T-cell (primary cell): ENCODE results near the gene HPS1. TPM values are rescaled to one million over a fixed set of nuclear protein-coding genes. Genes with fewer than 3 reads are reported as not detected.

Experiments
- ATAC-seq, 4 experiments: fragments of 200-7000 bp in 3 of 4; fragments of 150-1000 bp in 1 of 4; cut with Tn5 transposase; replicated peaks in 1 of 4; 1 replicate in 3 of 4; 2 replicates in 1 of 4; pipeline ENCODE4 v1.10.0; 2021; ENCODE audit warnings: moderate library complexity in 3 of 4, mild to moderate bottlenecking in 2 of 4, moderate number of reproducible peaks in 1 of 4
- CTCF ChIA-PET, 2 donors: fragments of 300-600 bp; sonication (Branson Sonifier 250); formaldehyde crosslinking; loops; one replicate each; lab custom pipeline; 2022; ENCODE audit warnings: antibody characterized with exemption in 2 of 2; lab: Charles Lee
- POLR2A ChIA-PET, 2 donors: fragments of 300-600 bp; sonication (Branson Sonifier 250); formaldehyde crosslinking; loops; one replicate each; lab custom pipeline; 2022; ENCODE audit warnings: antibody characterized with exemption in 2 of 2; lab: Charles Lee
- DNase-seq, 35 experiments: peaks; one replicate each; pipeline versions ENCODE4 v3.0.0 to v3.0.0-alpha.2; 2013 to 2023
- H3K27ac ChIP-seq: one replicate; pipeline ENCODE4 v1.5.1; 2013; ENCODE audit warnings: low read length
- H3K27me3 ChIP-seq, 2 experiments: replicated peaks in 1 of 2; 1 replicate in 1 of 2; 2 replicates in 1 of 2; pipeline versions ENCODE4 v1.6.1 to v1.7.0; 2013; ENCODE audit warnings: low read length in 1 of 2, mixed read lengths in 1 of 2; ENCODE audit not compliant: control insufficient read depth in 2 of 2, insufficient read depth in 2 of 2; ENCODE audit errors: extremely low read depth in 1 of 2
- H3K36me3 ChIP-seq, 2 donors: 1 replicate in 1 of 2; 2 replicates in 1 of 2; pipeline versions ENCODE4 v1.6.1 to v1.7.0; 2013; ENCODE audit warnings: low read length in 1 of 2; ENCODE audit not compliant: control insufficient read depth in 2 of 2, insufficient read depth in 1 of 2; ENCODE audit errors: extremely low read depth in 1 of 2
- H3K4me1 ChIP-seq, 2 experiments: 1 replicate in 1 of 2; 2 replicates in 1 of 2; pipeline versions ENCODE4 v1.6.1 to v1.7.0; 2013; ENCODE audit warnings: low read length in 2 of 2, mixed read lengths in 1 of 2; ENCODE audit not compliant: insufficient read depth in 2 of 2, control insufficient read depth in 1 of 2; ENCODE audit errors: extremely low read depth in 1 of 2
- H3K4me3 ChIP-seq, 2 donors: 1 replicate in 1 of 2; 2 replicates in 1 of 2; pipeline versions ENCODE4 v1.5.1 to v1.7.0; 2013; ENCODE audit warnings: mild to moderate bottlenecking in 2 of 2, low read length in 1 of 2, moderate library complexity in 1 of 2; ENCODE audit not compliant: control insufficient read depth in 1 of 2; ENCODE audit errors: extremely low read depth in 1 of 2
- H3K9me3 ChIP-seq: 2 replicates; pipeline ENCODE4 v1.7.0; 2013
- H3K27ac Mint-ChIP-seq, 2 donors: one replicate each; pipeline ENCODE4 v1.8.0; 2020 to 2021; ENCODE audit warnings: mild to moderate bottlenecking in 2 of 2, mixed read lengths in 2 of 2
- H3K27me3 Mint-ChIP-seq, 2 donors: one replicate each; pipeline ENCODE4 v1.8.0; 2021 to 2022; ENCODE audit warnings: mixed read lengths in 2 of 2
- H3K36me3 Mint-ChIP-seq: one replicate; pipeline ENCODE4 v1.8.0; 2021; ENCODE audit warnings: mixed read lengths
- H3K4me1 Mint-ChIP-seq, 3 donors: one replicate each; pipeline ENCODE4 v1.8.0; 2020 to 2022; ENCODE audit warnings: mixed read lengths in 3 of 3, mild to moderate bottlenecking in 1 of 3
- H3K4me3 Mint-ChIP-seq, 3 donors: one replicate each; pipeline ENCODE4 v1.8.0; 2020 to 2022; ENCODE audit warnings: mild to moderate bottlenecking in 3 of 3, mixed read lengths in 3 of 3, moderate library complexity in 3 of 3
- H3K9me3 Mint-ChIP-seq, 3 donors: one replicate each; pipeline ENCODE4 v1.8.0; 2020 to 2022; ENCODE audit warnings: mixed read lengths in 3 of 3
- WGBS: methylation state at CpG from one replicate; pipeline ENCODE4 v1.1.5; 2013; ENCODE audit warnings: missing lambda C conversion rate; ENCODE audit not compliant: insufficient coverage; 5-methylcytosine and 5-hydroxymethylcytosine counted together
- total RNA-seq, 35 experiments: library from RNA in 6 of 35; stranded (reverse) in 6 of 35; fragments of 120-200 nt in 1 of 35; gene quantifications; one replicate each; pipeline versions ENCODE4 v1.2.1 to v1.2.4 and lab custom pipeline; 2013 to 2026

HPS1 gene
- total RNA-seq, 5 donors from 2014 or later (not counting 1 experiment from before 2014, with no cell fraction given) = 74.7 to 99.3 (median 92.7) TPM

DNA sequence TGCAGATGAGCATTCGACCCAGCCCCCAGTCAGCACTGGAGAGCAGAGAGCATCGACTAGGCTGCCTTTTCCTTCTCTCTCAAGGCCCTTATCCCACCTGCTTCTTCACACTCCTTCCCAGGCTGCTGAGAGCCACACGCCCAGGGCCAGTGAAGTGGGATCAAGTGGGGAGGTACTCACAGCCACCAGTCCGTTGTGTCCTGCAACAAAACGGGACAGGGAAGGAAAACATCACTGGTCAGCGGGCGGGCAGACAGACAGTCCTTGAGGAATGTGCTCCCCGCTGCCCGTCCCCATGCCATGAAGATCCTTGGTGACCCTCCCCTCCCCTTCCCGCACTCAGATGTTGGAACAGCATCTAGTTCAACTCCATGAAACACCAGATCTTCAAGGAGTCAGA lies 36.0 kb downstream of the HPS1 start:
- 95% methylated on average over 3 of the region's 10 CpGs for WGBS
- no peaks in the 10 kb centered on the region for H3K27me3 Mint-ChIP-seq
- H3K36me3 ChIP-seq = peaks cover 0 to 3% of the 10 kb centered on the region in 2 donors
- no peak for ATAC-seq
- no peaks in the 10 kb centered on the region for H3K9me3 Mint-ChIP-seq
- no peak for DNase-seq
- H3K4me3 ChIP-seq = no peak overlapping the region
- no peak overlapping the region for H3K27ac ChIP-seq
- H3K4me1 Mint-ChIP-seq = peaks cover 16 to 29% (median 26%) of the 10 kb centered on the region in 3 donors
- no peak overlapping the region for H3K27ac Mint-ChIP-seq
- H3K4me3 Mint-ChIP-seq = no peak overlapping the region
- ChIA-PET POLR2A (no interaction called here), CTCF (no interaction called here)
- H3K9me3 ChIP-seq = no peaks in the 10 kb centered on the region
- peaks cover 2 to 32% of the 10 kb centered on the region in 2 experiments for H3K4me1 ChIP-seq
- H3K36me3 Mint-ChIP-seq = peaks cover 3% of the 10 kb centered on the region
- H3K27me3 ChIP-seq = no peaks in the 10 kb centered on the region

DNA sequence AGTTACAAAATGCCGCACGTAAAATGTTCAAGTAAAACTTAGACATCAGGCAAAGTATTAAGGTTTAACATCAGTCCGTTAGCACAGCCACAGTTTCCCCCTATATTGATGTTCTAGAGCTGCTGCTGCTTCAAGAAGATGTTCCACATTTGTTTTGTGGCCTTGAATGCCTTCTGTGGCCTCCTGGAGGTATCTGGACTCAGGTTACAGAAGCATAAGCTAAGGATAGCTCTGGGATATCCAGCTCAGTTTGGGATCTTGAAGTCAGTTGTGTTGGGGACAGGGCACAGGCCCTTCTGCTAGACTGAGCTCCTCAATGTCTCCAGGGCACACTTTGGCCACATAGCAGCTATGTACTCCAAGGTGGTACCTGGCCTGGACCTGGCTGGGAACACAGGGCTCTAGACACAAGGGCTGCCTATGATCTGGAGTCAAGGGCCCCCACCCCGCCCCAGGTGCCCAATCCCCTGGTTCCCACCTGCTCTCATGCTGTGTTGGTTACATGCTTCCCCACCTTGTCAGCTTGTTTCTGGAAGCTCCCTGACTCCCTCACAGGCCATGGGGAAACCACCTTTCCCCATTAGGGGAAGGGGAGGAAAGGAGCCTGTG lies 36.5 kb downstream of the HPS1 start:
- no peaks in the 10 kb centered on the region for H3K27me3 Mint-ChIP-seq
- H3K36me3 ChIP-seq = peaks cover 0 to 3% of the 10 kb centered on the region in 2 donors
- ATAC-seq = no peak
- no peaks in the 10 kb centered on the region for H3K9me3 ChIP-seq
- WGBS = 96% methylated on average over 3 of the region's 4 CpGs
- H3K4me3 ChIP-seq = no peak overlapping the region
- POLR2A ChIA-PET = no interaction called here
- H3K9me3 Mint-ChIP-seq = no peaks in the 10 kb centered on the region
- H3K27me3 ChIP-seq = no peaks in the 10 kb centered on the region
- H3K4me1 Mint-ChIP-seq = peaks cover 16 to 26% (median 23%) of the 10 kb centered on the region in 3 donors
- no peak overlapping the region for H3K27ac Mint-ChIP-seq
- H3K4me3 Mint-ChIP-seq = no peak overlapping the region
- peaks cover 3% of the 10 kb centered on the region for H3K36me3 Mint-ChIP-seq
- H3K4me1 ChIP-seq = peaks cover 2 to 28% of the 10 kb centered on the region in 2 experiments
- H3K27ac ChIP-seq = no peak overlapping the region
- CTCF ChIA-PET = no interaction called here
- no peak for DNase-seq

DNA sequence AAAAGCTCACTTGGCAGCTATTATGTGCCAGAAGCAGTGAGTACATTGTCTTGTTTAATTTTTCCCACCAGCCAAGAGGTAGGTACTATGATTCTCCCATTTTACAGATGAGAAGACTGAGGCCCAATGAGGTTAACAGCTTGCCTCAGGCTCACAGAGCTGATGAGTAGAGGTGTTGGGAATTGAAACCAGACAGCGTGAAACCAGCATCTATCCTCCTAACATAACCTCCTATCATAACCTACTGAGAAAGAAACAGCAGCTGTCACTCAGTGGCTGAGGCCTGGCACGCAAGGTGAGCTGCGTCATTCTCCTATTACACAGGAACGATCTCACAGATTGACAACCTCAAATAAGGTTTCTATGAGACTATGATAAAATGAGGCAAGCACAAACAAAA lies 37.9 kb downstream of the HPS1 start:
- ChIA-PET CTCF (interaction anchor here (0.6 to 0.9 kb wide), 2 partner anchors 12 to 17 kb away, joined by 3 read pairs; no protein-coding TSS in a partner anchor), POLR2A (no interaction called here)
- H3K27ac Mint-ChIP-seq = no peak overlapping the region
- Histone ChIP-seq H3K4me3 (no peak overlapping the region), H3K27me3 (no peaks in the 10 kb centered on the region), H3K36me3 (peaks cover 0 to 3% of the 10 kb centered on the region in 2 donors), H3K27ac (no peak overlapping the region), H3K9me3 (no peaks in the 10 kb centered on the region), H3K4me1 (peaks cover 0 to 14% of the 10 kb centered on the region in 2 experiments)
- H3K9me3 Mint-ChIP-seq = no peaks in the 10 kb centered on the region
- H3K4me1 Mint-ChIP-seq = peaks cover 6 to 16% (median 12%) of the 10 kb centered on the region in 3 donors
- no peak for ATAC-seq
- 80% methylated on average over 1 of the region's 4 CpGs for WGBS
- no peak overlapping the region for H3K4me3 Mint-ChIP-seq
- DNase-seq = peak in 1 of 35 experiments; percentile 26
- peaks cover 6% of the 10 kb centered on the region for H3K36me3 Mint-ChIP-seq
- no peaks in the 10 kb centered on the region for H3K27me3 Mint-ChIP-seq

DNA sequence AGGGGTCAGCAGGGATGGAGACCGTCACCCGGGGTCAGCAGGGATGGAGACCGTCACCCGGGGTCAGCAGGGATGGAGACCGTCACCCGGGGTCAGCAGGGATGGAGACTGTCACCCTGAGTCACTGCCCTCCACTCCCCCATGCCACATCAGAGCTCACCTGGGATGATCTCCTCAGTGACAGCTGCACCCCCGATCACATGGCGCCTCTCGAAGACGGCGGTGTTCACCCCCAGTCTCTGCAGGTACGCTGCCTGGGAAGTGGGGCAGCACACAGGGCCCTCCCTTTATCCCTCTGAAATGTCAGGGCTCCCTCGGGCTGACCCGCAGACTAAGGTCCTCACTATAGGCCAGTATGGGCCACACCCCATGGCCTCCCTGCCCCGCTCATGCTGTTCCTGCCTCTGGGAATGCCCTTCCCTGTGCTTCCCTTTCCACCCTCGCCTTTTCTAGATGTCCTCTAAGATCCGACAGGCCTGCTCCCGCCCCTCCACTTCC lies 38.9 kb downstream of the HPS1 start:
- H3K27me3 ChIP-seq = no peaks in the 10 kb centered on the region
- Mint-ChIP-seq H3K4me3 (no peak overlapping the region), H3K27me3 (no peaks in the 10 kb centered on the region), H3K36me3 (peaks cover 15% of the 10 kb centered on the region), H3K4me1 (peaks cover 4 to 12% (median 8%) of the 10 kb centered on the region in 3 donors), H3K27ac (no peak overlapping the region), H3K9me3 (no peaks in the 10 kb centered on the region)
- no peak overlapping the region for H3K27ac ChIP-seq
- ChIA-PET POLR2A (no interaction called here), CTCF (interaction anchor here (0.5 to 0.9 kb wide), 3 partner anchors 11 to 1216 kb away, joined by 3 to 7 read pairs (median 3); no protein-coding TSS in a partner anchor)
- no peak for DNase-seq
- ATAC-seq = no peak
- peaks cover 0 to 14% of the 10 kb centered on the region in 2 experiments for H3K4me1 ChIP-seq
- H3K4me3 ChIP-seq = no peak overlapping the region
- H3K36me3 ChIP-seq = peaks cover 1 to 3% of the 10 kb centered on the region in 2 donors
- 96% methylated on average over 18 of the region's 18 CpGs for WGBS
- no peaks in the 10 kb centered on the region for H3K9me3 ChIP-seq

DNA sequence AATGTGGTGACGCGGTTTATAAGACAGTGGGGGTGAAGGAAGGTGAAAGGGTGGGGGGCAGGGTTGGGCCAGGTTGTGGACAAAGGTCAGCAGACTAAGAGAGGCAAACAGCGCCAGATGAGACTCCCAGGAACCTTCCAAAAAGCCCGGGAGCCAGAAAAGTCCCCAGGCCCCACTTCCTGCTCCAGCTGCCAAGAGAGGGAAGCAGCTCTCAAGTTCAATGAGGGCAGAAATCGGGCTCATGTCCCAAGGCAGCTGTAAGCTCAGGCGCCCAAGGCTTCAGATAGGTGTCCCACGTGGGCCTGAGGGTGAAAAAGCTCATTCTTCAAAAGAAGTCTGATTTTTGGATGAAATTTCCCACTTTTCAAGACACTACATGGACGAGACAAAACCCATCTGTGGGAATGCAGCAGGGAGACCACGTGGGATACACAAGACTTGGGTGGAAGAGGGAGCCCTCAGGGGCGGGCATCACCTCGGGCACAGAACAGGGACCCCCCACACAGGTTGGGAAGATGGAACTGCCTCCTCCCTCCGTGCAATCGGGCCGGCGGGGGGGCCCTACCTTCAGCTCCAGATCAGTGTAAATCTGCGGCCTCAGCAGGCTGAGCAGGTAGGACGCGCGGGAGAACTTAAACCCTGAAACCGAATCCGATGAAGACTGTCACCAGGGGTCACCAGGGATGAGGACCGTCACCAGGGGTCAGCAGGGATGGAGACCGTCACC lies 39.6 kb downstream of the HPS1 start:
- Histone ChIP-seq H3K36me3 (peaks cover 3 to 4% of the 10 kb centered on the region in 2 donors), H3K4me1 (peaks cover 0 to 9% of the 10 kb centered on the region in 2 experiments), H3K27me3 (no peaks in the 10 kb centered on the region), H3K9me3 (no peaks in the 10 kb centered on the region), H3K27ac (no peak overlapping the region), H3K4me3 (no peak overlapping the region)
- no peaks in the 10 kb centered on the region for H3K9me3 Mint-ChIP-seq
- ATAC-seq (no peak), DNase-seq (no peak)
- ChIA-PET CTCF (interaction anchor here (0.5 to 0.7 kb wide), 3 partner anchors 104 to 1217 kb away, joined by 3 to 7 read pairs (median 3); no protein-coding TSS in a partner anchor), POLR2A (no interaction called here)
- WGBS = 94% methylated on average over 20 of the region's 23 CpGs
- no peak overlapping the region for H3K27ac Mint-ChIP-seq
- H3K36me3 Mint-ChIP-seq = peaks cover 21% of the 10 kb centered on the region
- H3K4me3 Mint-ChIP-seq = no peak overlapping the region
- H3K4me1 Mint-ChIP-seq = peaks cover 4 to 8% (median 4%) of the 10 kb centered on the region in 3 donors
- no peaks in the 10 kb centered on the region for H3K27me3 Mint-ChIP-seq

DNA sequence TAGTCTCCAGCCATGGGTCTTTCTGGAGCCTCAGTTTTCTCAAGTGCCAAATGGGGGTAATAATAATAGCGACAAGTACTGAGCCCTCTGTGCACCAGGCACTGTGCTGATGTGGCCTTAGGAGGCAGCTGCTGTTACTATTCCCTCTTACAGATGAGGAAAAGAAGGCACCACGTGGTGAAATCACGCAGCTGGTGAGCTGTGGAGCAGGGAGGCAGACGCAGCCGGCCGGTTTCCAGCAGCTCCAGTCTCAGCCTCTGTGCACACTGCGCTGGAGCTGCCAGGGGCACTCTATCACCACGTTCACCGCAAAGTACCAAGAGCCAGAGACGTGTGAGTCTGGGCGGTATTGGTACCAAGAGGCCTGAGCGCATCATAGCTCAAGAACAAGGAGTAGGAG lies 41.3 kb downstream of the HPS1 start:
- Mint-ChIP-seq H3K9me3 (no peaks in the 10 kb centered on the region), H3K4me3 (no peak overlapping the region), H3K36me3 (peaks cover 26% of the 10 kb centered on the region), H3K4me1 (peaks cover 0 to 4% (median 3%) of the 10 kb centered on the region in 3 donors), H3K27me3 (no peaks in the 10 kb centered on the region), H3K27ac (no peak overlapping the region)
- ATAC-seq (no peak), DNase-seq (no peak)
- ChIA-PET POLR2A (interaction anchor here in 1 of 2 donors (0.6 kb wide), 1 partner anchor 37 kb away, joined by 6 read pairs; no protein-coding TSS in a partner anchor), CTCF (no interaction called here)
- H3K9me3 ChIP-seq = no peaks in the 10 kb centered on the region
- 96% methylated on average over 10 of the region's 12 CpGs for WGBS
- H3K36me3 ChIP-seq = peaks cover 0 to 4% of the 10 kb centered on the region in 2 donors
- H3K4me3 ChIP-seq = no peak overlapping the region
- no peak overlapping the region for H3K27ac ChIP-seq
- H3K4me1 ChIP-seq = peaks cover 0 to 5% of the 10 kb centered on the region in 2 experiments
- H3K27me3 ChIP-seq = no peaks in the 10 kb centered on the region
